Melanocyte of skin (primary cell): Measurements from ENCODE around the gene SRC. TPM values are rescaled to one million over a fixed set of nuclear protein-coding genes. Genes with fewer than 3 reads are reported as not detected.

Source experiments
- total RNA-seq, 2 donors: library from RNA; depleted of rRNA; stranded (reverse); fragments of >200 nt; gene quantifications; 2 replicates each; pipeline ENCODE4 v1.2.3, GENCODE V29; 2012

Gene SRC
- 10 to 100 TPM; 13.8 to 15.0 TPM for total RNA-seq

GRCh38 chr20:37345339-37346235 lies at the start of gene SRC:
SRC (plus strand) TSS chr20:37346140; CDS start chr20:37384154, 38,014 bp downstream.

Other genes starting within 250 kb of the SRC start
- gene RPN2, start 166.8 kb upstream of the SRC start, total RNA-seq = 100 to 1,000 TPM; 220 to 271 TPM
- gene MROH8, start 166.6 kb upstream of the SRC start, total RNA-seq = 1 to 10 TPM in 1 of 2 donors, under 1 TPM in 1; 0.33 to 1.4 TPM
- gene GHRH, start 84.3 kb upstream of the SRC start, total RNA-seq = not detected
- 10 to 100 TPM; 16.9 to 18.6 TPM for gene MANBAL, start 56.5 kb upstream of the SRC start, total RNA-seq
- gene NNAT, start 175.1 kb downstream of the SRC start, total RNA-seq = under 1 TPM in 1 of 2 donors, not detected in 1; under 0.01 TPM
- 10 to 100 TPM; 26.5 to 29.0 TPM for gene BLCAP, start 181.7 kb downstream of the SRC start, total RNA-seq